OCI-LY1 (cell line): ENCODE results near the gene PTHLH.

Experiments used
- CTCF ChIP-seq: fragments of 200-600 bp; sonication (generic), shearing (Covaris generic); IDR thresholded peaks from 2 replicates; pipeline ENCODE4 v1.5.1; 2017; ENCODE audit warnings: mild to moderate bottlenecking, antibody characterized with exemption, low read length, moderate library complexity, mixed read lengths
- EZH2 ChIP-seq: fragments of 200-600 bp; sonication (generic), shearing (Covaris generic); IDR thresholded peaks from 2 replicates; pipeline ENCODE4 v1.8.0; 2017; ENCODE audit warnings: borderline replicate concordance, mixed run types, mild to moderate bottlenecking, antibody characterized with exemption, low read length, moderate library complexity, mixed read lengths

DNA sequence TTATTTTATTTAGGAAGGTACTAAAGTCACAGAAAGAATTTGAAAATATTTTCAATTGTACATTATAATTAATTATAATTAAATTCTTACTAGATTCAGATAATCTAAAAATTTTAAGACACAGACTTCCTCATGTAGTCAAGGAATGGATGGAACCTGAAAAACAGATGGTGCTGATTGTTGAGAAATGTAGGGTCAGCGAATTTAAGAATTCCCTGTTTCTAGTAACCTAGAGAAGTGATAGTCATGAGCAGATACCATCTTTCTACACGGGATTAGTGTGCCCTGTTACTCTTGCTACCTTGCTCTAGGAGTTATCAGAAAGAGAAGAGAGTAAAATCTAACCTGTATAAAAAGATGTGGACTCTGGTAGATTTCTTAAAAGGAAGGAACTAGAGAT lies 37.5 kb upstream of the PTHLH start:
- TF ChIP-seq CTCF (no peak), EZH2 (no peak)
